Measurements from ENCODE around the gene AQP12A. TPM values are rescaled to one million over a fixed set of nuclear protein-coding genes. Genes with fewer than 3 reads are reported as not detected.

Gene AQP12A
- total RNA-seq, 1 donor from 2014 or later = not detected

GRCh38 chr2:240739797-240740196 lies 48.1 kb downstream of the AQP12A start:
- Mint-ChIP-seq H3K4me1 (peaks cover 2% of the 10 kb centered on the region), H3K4me3 (no peak overlapping the region), H3K9me3 (no peaks in the 10 kb centered on the region), H3K36me3 (peaks cover 7% of the 10 kb centered on the region), H3K27me3 (ENCODE audit: low read depth) (no peaks in the 10 kb centered on the region), H3K27ac (no peak overlapping the region)
- no peak for TF ChIP-seq CTCF (IDR thresholded peaks at IDR 0.05; ENCODE audit: unreplicated experiment)
- no peak for DNase-seq (ENCODE audit: low spot score in 2 of 2, unreplicated experiment in 2 of 2)

- Mint-ChIP-seq H3K27ac (no peak overlapping the region), H3K9me3 (no peaks in the 10 kb centered on the region), H3K36me3 (peaks cover 7% of the 10 kb centered on the region), H3K27me3 (ENCODE audit: low read depth) (no peaks in the 10 kb centered on the region), H3K4me3 (no peak overlapping the region), H3K4me1 (peaks cover 2% of the 10 kb centered on the region)
- no peak for TF ChIP-seq CTCF (IDR thresholded peaks at IDR 0.05; ENCODE audit: unreplicated experiment)
- no peak for DNase-seq (ENCODE audit: low spot score in 2 of 2, unreplicated experiment in 2 of 2)
These were observed 49.4 kb downstream of the AQP12A start for GRCh38 chr2:240741091-240741490.

- Mint-ChIP-seq H3K4me3 (no peak overlapping the region), H3K36me3 (peaks cover 7% of the 10 kb centered on the region), H3K9me3 (no peaks in the 10 kb centered on the region), H3K4me1 (no peaks in the 10 kb centered on the region), H3K27me3 (ENCODE audit: low read depth) (no peaks in the 10 kb centered on the region), H3K27ac (no peak overlapping the region)
- DNase-seq (ENCODE audit: low spot score in 2 of 2, unreplicated experiment in 2 of 2) = no peak
- no peak for TF ChIP-seq CTCF (IDR thresholded peaks at IDR 0.05; ENCODE audit: unreplicated experiment)
These were observed 51.0 kb downstream of the AQP12A start for GRCh38 chr2:240742602-240743095.

- no peaks in the 10 kb centered on the region for H3K36me3 Mint-ChIP-seq
- TF ChIP-seq CTCF (IDR thresholded peaks at IDR 0.05; ENCODE audit: unreplicated experiment) = no peak
These were observed 53.8 kb downstream of the AQP12A start for GRCh38 chr2:240745456-240745855.

GRCh38 chr2:240745962-240746361 lies 54.3 kb downstream of the AQP12A start:
- Mint-ChIP-seq H3K27me3 (ENCODE audit: low read depth) (no peaks in the 10 kb centered on the region), H3K9me3 (no peaks in the 10 kb centered on the region), H3K4me1 (peaks cover 3% of the 10 kb centered on the region), H3K27ac (no peak overlapping the region), H3K36me3 (no peaks in the 10 kb centered on the region), H3K4me3 (no peak overlapping the region)
- DNase-seq (ENCODE audit: low spot score in 2 of 2, unreplicated experiment in 2 of 2) = no peak
- TF ChIP-seq CTCF (IDR thresholded peaks at IDR 0.05; ENCODE audit: unreplicated experiment) = no peak

More at GRCh38 chr2:240745456-240745855, 53.8 kb downstream of the AQP12A start:
- H3K4me1 Mint-ChIP-seq = peaks cover 3% of the 10 kb centered on the region
- H3K4me3 Mint-ChIP-seq = no peak overlapping the region
- H3K27ac Mint-ChIP-seq = no peak overlapping the region
- DNase-seq (ENCODE audit: low spot score in 2 of 2, unreplicated experiment in 2 of 2) = no peak
- no peaks in the 10 kb centered on the region for H3K27me3 Mint-ChIP-seq (ENCODE audit: low read depth)
- H3K9me3 Mint-ChIP-seq = no peaks in the 10 kb centered on the region

GRCh38 chr2:240746671-240747070 lies 55.0 kb downstream of the AQP12A start:
- H3K27ac Mint-ChIP-seq = no peak overlapping the region
- no peaks in the 10 kb centered on the region for H3K27me3 Mint-ChIP-seq (ENCODE audit: low read depth)
- TF ChIP-seq CTCF (IDR thresholded peaks at IDR 0.05; ENCODE audit: unreplicated experiment) = no peak
- no peaks in the 10 kb centered on the region for H3K36me3 Mint-ChIP-seq
- no peak overlapping the region for H3K4me3 Mint-ChIP-seq
- H3K4me1 Mint-ChIP-seq = peaks cover 3% of the 10 kb centered on the region
- H3K9me3 Mint-ChIP-seq = no peaks in the 10 kb centered on the region
- no peak for DNase-seq (ENCODE audit: low spot score in 2 of 2, unreplicated experiment in 2 of 2)

Data from mesothelial cell of epicardium (in vitro differentiated cells).